NCI-H524 (cell line): Measurements from ENCODE around the gene BGN.

Experiments used
- DNase-seq, 2 experiments: peaks; one replicate each; lab custom pipeline; 2025; lab: John Stamatoyannopoulos, UW

Gene BGN

DNA sequence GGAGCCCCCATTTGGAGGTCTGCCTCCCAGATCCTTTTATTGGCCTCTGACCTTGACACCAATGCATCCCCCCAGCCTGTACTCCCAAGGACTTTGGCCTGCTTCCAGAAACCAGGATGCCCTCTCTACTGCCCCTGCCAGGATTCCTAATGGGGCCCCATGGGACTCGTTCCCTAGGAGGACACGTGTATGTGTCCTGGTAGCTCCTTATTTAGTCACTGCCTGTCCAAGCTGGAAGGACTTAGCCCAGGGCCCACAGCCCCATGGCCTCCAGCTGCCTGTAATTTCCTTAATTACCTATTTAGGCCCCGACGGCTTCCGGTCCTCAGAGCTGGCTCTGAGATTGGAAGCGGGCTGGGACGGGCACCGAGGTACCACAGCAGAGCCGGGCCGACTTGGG is 32.0 kb downstream of the BGN start:
- DNase-seq = peak; percentile 42 to 76

- no peak for DNase-seq
Measured at GRCh38 chrX:153527208-153527607, 32.4 kb downstream of the BGN start.

GRCh38 chrX:153530411-153531129 is 35.8 kb downstream of the BGN start:
- DNase-seq = peak in 1 of 2 experiments; percentile 45

- DNase-seq = peak; percentile 71 to 84
Measured at GRCh38 chrX:153533091-153533490, 38.3 kb downstream of the BGN start.

GRCh38 chrX:153537080-153537479 is 42.3 kb downstream of the BGN start:
- peak in 1 of 2 experiments; percentile 70 for DNase-seq

DNA sequence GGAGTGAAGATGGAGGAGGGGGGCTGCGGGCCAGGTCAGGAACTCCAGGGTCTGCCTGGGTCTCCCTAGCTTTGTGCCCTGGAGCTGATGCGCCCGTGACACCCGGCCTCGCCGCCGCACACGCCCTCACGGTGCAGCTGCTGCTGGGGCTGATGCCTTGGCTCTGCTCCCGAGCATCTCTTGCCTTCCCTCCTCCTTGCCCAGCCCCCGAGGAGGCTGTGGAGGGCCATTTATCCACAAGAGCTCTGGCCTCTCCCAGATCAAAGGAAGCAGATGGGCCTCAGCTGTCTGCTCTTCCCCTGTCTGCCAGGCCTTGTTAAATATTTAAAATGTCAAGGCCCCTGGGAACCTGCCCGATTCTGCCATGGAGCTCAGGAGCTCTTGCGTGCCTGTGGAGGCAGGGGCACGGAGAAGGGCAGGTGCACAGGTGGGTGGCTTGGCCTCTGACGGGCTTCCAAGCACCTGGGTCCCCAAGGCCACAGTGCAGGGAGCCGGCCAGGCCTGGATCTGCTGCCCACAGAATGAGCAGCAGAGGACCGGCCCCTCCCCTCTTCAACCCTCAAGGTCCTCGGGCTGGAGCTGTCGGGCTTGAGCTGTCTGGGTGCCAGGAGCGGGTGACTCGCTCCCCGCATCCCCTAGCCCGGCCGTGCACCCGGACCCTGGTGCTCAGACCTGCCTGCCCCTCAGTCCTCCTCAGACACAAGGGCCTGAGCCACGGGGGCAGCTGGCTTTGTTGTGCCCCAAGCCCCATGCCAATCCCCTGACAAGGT is 42.9 kb downstream of the BGN start:
- peak; percentile 88 to 95 for DNase-seq

DNA sequence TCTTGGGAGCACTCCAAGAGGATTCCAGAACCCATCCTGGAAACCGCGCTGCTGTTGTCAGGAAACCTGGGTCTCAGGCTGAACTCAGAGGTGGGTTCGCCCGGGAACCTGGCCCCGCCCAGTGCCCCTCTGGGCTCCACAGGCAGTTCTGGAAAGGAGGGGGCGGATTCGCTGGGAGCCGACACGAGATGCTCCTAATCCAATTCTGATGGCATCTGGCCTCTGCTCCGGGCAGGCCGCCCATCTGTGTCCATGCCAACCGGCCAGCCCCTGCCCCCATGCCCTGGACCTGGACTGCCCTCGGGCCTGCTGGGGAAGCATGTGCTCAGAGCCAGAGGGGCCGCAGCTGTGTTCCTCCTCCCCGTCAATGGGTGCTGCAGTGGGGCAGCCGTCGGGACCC is 43.6 kb downstream of the BGN start:
- DNase-seq = peak; percentile 59 to 79

GRCh38 chrX:153539171-153539978 is 44.6 kb downstream of the BGN start:
- peak; percentile 73 to 85 for DNase-seq

GRCh38 chrX:153539979-153540358 is 45.2 kb downstream of the BGN start:
- no peak for DNase-seq

DNA sequence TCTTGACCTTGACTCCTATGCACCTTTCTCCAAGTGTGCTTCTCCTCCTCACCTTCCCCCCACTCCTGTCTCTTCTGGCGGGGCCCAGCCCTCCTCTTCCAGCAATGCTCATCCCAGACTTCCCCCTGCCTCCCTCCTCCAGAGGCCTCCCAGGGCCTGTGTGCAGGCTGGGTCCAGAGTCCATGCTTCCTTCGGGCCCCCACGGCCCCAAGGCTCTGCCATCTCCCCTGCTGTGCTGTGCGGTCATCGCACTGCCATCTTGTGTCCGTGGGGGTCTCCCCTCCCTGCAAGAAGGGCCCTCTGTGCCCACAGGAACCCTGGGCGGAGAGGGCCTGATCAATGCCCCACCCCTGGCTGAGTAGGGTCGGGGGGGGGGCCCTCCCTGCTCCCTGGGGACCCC is 49.9 kb downstream of the BGN start:
- no peak for DNase-seq

DNA sequence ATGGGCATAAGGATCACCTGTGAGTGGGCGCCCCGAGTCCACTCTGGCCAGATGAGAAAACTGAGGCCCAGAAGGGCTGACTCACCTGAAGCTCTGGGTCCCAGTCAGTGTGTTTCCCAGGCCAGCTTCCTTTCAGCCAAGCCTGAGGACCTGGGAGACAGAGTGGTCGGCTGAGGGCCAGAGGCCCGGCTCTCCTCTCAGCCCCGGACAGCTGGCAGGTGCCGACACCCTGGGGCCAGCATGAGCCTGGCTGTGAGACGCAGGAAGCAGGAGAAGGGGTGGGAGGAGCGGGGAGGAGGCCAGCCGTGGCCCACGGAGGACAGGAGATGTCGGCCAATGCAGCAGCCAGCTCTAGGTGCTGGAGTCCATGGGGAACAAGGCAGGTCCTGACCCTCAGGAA is 51.6 kb downstream of the BGN start:
- no peak for DNase-seq

DNA sequence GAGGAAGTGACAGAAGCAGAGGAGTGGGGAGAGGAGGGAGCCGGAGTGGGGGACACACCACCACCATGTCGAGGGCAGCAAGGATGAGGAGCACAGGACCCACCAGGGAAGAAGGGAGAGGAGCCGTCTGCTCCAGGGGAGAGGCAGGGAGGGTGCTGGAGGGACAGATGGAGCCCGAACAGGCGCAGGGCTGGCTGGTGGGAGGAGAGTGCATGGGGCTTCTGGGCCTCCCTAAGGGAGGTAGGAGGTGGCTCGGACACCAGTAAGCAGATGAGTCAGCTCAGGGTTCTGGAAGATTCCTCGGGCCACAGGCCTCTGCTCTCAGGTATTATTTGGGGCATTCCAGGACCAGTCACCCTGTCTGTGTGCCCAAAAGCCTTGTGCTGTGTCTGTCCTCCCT is 52.4 kb downstream of the BGN start:
- DNase-seq = no peak

DNA sequence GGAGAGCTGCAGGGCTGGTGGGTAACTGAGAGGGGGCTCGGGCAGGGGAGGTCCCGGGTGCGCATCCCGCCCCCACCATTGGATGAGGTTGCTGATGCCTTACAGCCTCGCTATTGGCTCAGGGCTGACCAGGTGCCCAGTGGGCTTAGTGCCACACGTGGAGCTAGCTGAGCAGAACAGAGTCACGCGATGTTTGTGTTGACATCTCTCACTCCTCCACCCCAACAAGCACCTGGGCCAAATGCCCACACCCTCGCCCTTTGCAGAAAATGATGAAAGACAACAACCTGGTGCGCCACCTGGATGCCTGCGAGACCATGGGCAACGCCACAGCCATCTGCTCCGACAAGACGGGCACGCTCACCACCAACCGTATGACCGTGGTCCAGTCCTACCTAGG is 54.5 kb downstream of the BGN start:
- DNase-seq = no peak

GRCh38 chrX:153549807-153550206 is 55.0 kb downstream of the BGN start:
- no peak for DNase-seq

- no peak for DNase-seq
Measured at GRCh38 chrX:153551135-153551534, 56.4 kb downstream of the BGN start.

GRCh38 chrX:153554519-153555167 is 59.9 kb downstream of the BGN start:
- DNase-seq = peak in 1 of 2 experiments; percentile 71

- DNase-seq = peak; percentile 97 to 99
Measured at GRCh38 chrX:153556767-153557166, 62.0 kb downstream of the BGN start.

GRCh38 chrX:153557618-153558355 is 63.0 kb downstream of the BGN start:
- DNase-seq = peak; percentile 22 to 64
